HEK293 (cell line): ENCODE measurements around the gene ZNF483.

Experiments
- CTCF ChIP-seq: fragments of 450-650 bp; formaldehyde crosslinking; IDR thresholded peaks from 2 replicates; pipeline ENCODE4 v1.5.1; 2016; ENCODE audit warnings: missing biosample characterization, missing genetic modification characterization
- REPIN1 ChIP-seq: fragments of 450-650 bp; formaldehyde crosslinking; IDR thresholded peaks from 2 replicates; pipeline ENCODE4 v1.5.1; 2017; ENCODE audit warnings: missing biosample characterization, missing genetic modification characterization, low read depth
- REST ChIP-seq: fragments of 450-650 bp; formaldehyde crosslinking; IDR thresholded peaks from 2 replicates; pipeline ENCODE4 v1.5.1; 2016; ENCODE audit warnings: missing biosample characterization, missing genetic modification characterization
- ZBTB7A ChIP-seq: fragments of 450-650 bp; formaldehyde crosslinking; IDR thresholded peaks from 2 replicates; pipeline ENCODE4 v1.5.1; 2016; ENCODE audit warnings: low read depth, missing biosample characterization, missing genetic modification characterization
- ZEB2 ChIP-seq: fragments of 450-650 bp; formaldehyde crosslinking; IDR thresholded peaks from 2 replicates; pipeline ENCODE4 v1.5.1; 2016; ENCODE audit warnings: missing biosample characterization, missing genetic modification characterization
- ZNF138 ChIP-seq: fragments of 450-650 bp; formaldehyde crosslinking; IDR thresholded peaks from 2 replicates; pipeline ENCODE4 v1.5.1; 2016; ENCODE audit warnings: missing biosample characterization, missing genetic modification characterization, borderline replicate concordance
- ZNF146 ChIP-seq: fragments of 450-650 bp; formaldehyde crosslinking; IDR thresholded peaks from 2 replicates; pipeline ENCODE4 v1.5.1; 2016; ENCODE audit warnings: missing biosample characterization, missing genetic modification characterization
- ZNF239 ChIP-seq: fragments of 450-650 bp; formaldehyde crosslinking; IDR thresholded peaks from 2 replicates; pipeline ENCODE4 v1.5.1; 2016; ENCODE audit warnings: missing biosample characterization, missing genetic modification characterization
- ZNF48 ChIP-seq: fragments of 450-650 bp; formaldehyde crosslinking; IDR thresholded peaks from 2 replicates; pipeline ENCODE4 v1.5.1; 2016; ENCODE audit warnings: missing biosample characterization, missing genetic modification characterization
- ZNF658 ChIP-seq: fragments of 450-650 bp; formaldehyde crosslinking; IDR thresholded peaks from 2 replicates; pipeline ENCODE4; 2016; ENCODE audit warnings: missing biosample characterization, missing genetic modification characterization
- ZNF785 ChIP-seq: fragments of 450-650 bp; formaldehyde crosslinking; IDR thresholded peaks from 2 replicates; pipeline ENCODE4 v1.5.1; 2016; ENCODE audit warnings: missing biosample characterization, missing genetic modification characterization

GRCh38 chr9:111599955-111600343 is 75.0 kb downstream of the ZNF483 start:
- TF ChIP-seq CTCF (tag by site-specific recombination) (no peak), REST (tag by site-specific recombination) (no peak), ZNF239 (tag by site-specific recombination) (no peak), ZEB2 (tag by site-specific recombination) (no peak), ZNF138 (tag by site-specific recombination) (no peak), ZNF48 (tag by site-specific recombination) (no peak), REPIN1 (tag by site-specific recombination) (no peak), ZNF785 (no peak), ZNF146 (tag by site-specific recombination) (no peak), ZBTB7A (tag by site-specific recombination) (no peak), ZNF658 (tag by site-specific recombination) (no peak)
